Measurements from ENCODE around the gene MT1B.
"Not testable (repeated sequence)": the region's sequence is repeated elsewhere in the genome, so short reads cannot be mapped to it uniquely, and the experiment has no call there.

MT1B gene

GRCh38 chr16:56637814-56638750, 13.6 kb upstream of the MT1B start, which contains the start of gene MT1A:
Gene MT1A, plus strand, starts transcription at chr16:56638666. Its CDS starts 73 bp downstream, at chr16:56638739.
- no peak for DNase-seq (ENCODE audit: low read depth in 2 of 3, low spot score in 2 of 3)

GRCh38 chr16:56639045-56639444, 12.6 kb upstream of the MT1B start:
- DNase-seq (ENCODE audit: low read depth in 2 of 3, low spot score in 2 of 3): no peak

- DNase-seq (ENCODE audit: low read depth in 2 of 3, low spot score in 2 of 3): no peak
Measured at GRCh38 chr16:56640076-56640475, 11.6 kb upstream of the MT1B start.

GRCh38 chr16:56641166-56641565, 10.5 kb upstream of the MT1B start:
- no peak for DNase-seq (ENCODE audit: low read depth in 2 of 3, low spot score in 2 of 3)

DNA sequence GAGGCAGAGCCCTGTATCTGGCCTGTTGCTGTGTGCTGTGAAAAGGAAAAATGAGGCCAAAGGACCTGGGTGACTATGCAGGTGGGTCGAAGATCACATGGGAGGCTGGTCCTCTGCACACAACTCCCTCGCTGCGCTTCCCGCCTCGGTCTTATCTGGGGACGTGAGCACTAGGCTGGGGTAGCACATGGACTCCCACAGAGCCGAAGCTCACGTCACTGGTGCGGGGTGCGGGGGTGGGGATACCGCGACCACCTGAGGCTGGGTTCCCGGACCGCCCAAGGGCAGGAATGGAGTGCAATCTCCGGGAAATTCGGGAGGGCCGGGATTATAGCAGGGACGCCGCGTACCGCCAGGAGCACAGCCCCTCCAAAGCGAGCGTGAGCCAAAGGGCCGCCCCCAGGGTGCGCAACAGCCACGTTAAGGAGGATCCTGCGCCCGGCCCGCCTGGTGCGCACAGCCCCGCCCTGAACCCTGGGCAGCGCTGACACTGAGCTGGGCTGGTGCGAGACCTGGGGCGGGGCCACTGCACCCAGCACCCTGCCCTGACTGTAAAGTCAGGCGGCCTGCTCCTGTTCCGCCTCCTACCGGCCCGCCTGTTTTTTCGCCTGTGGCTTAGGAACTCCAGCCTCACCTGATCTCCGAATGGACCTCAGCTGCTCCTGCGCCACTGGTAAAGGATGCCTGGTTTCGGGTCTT, 8.5 kb upstream of the MT1B start:
- DNase-seq (ENCODE audit: low read depth in 2 of 3, low spot score in 2 of 3): peak in 2 of 3 experiments; percentile 37 to 69

- no peak for DNase-seq (ENCODE audit: low read depth in 2 of 3, low spot score in 2 of 3)
Measured at GRCh38 chr16:56643833-56644232, 7.9 kb upstream of the MT1B start.

DNA sequence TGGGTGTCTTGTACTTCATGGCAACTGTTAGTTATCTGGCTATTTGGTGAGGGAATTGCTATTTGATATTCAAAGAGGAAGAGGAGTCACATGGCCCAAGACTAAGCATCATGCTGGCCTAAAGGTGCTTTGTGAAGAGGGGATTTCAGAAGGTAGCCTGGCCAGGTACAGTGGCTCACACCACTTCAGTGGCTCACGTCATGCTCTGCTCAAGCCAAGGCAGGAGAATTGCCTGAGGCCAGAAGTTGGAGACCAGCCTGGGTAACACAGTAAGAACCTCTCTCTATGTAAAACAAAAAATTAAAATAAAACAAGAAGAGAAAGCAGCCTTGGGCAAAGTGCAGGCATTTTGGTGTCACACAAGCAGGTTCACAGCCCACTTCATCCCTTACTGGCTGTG, 6.4 kb upstream of the MT1B start:
- DNase-seq (ENCODE audit: low read depth in 2 of 3, low spot score in 2 of 3): no peak

- DNase-seq (ENCODE audit: low read depth in 2 of 3, low spot score in 2 of 3): no peak
Measured at GRCh38 chr16:56645838-56646237, 5.8 kb upstream of the MT1B start.

GRCh38 chr16:56647641-56648431, 3.9 kb upstream of the MT1B start:
- DNase-seq (ENCODE audit: low read depth in 2 of 3, low spot score in 2 of 3): no peak

GRCh38 chr16:56649271-56649670, 2.4 kb upstream of the MT1B start:
- no peak for DNase-seq (ENCODE audit: low read depth in 2 of 3, low spot score in 2 of 3)

- no peak for DNase-seq (ENCODE audit: low read depth in 2 of 3, low spot score in 2 of 3)
Measured at GRCh38 chr16:56649820-56650219, 1.9 kb upstream of the MT1B start.

DNA sequence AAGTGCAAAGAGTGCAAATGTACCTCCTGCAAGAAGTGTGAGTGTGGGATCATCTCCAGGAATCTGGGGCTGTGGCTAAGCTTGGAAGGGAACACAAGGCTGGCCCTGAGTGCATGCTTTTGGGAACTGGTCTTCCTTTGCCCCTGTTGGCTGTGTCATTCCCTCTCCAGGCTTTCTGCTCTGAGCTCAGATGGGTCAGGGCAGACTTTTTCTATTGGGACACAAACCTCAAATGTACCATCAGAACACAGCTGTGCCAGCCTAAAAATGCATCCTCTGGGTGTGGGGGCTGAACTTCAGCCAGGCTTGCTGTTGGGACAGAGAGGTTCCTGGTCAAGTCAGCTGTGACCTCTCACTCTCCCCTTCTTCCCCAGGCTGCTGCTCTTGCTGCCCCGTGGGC, 914 bp downstream of the MT1B start:
- no peak for DNase-seq (ENCODE audit: low read depth in 2 of 3, low spot score in 2 of 3)

DNA sequence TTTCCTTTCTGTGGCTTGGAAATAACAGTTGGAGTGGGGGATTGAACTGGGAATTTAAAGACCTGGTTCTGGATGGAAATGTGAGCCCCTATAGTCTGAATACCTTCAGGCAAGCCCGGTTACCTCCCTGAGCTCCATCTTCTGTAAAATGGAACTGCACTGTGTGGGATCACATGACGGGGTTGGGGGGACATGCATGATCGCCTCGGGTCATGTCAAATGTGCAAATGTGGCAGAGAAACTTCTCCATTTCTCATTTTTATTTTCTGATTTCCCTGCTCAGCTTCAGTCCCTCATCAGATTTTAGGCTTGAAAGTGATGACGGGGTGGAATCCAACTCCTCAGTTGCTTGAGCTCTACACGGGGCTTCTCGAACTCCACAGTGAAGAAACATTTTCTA, 1.5 kb downstream of the MT1B start:
- no peak for DNase-seq (ENCODE audit: low read depth in 2 of 3, low spot score in 2 of 3)

DNA sequence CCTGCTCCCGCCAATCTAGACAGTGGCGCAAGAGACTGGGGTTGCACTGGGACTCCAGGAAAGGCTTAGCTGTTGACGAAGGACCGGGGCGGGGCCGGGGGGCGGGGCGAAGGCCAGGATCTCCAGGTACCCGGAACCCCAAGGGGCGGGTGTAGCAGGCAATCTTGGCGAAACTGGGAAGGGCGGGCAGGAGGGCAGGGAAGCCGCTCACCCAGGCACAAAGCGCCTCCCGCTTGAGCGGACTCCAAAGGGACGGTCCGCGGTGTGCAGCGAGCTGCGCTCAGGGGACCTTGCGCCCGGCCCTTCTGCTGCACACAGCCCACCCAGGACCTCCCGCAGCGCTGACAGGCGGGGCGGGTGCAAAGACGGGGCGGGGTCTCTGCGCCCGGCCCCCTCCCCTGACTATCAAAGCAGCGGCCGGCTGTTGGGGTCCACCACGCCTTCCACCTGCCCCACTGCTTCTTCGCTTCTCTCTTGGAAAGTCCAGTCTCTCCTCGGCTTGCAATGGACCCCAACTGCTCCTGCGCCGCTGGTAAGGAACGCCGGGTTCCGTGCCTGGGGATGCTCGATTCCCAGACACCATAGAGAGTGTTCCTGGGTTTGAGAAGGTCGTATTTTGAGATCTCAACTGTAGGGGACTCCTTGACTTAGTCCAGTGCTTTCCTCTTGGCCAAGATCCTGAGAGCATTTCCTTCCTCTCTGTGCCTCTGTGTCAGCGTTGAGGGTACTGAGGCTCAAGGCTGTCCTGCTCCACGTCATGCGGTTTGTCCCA, 6.1 kb downstream of the MT1B start, which contains the start of gene MT1F:
Gene MT1F (plus strand): TSS at position 405 of the 772 bp plus-strand sequence. CDS start 100 bp downstream, at position 505.
- peak in 2 of 3 experiments; percentile 41 to 68 for DNase-seq (ENCODE audit: low read depth in 2 of 3, low spot score in 2 of 3)

DNA sequence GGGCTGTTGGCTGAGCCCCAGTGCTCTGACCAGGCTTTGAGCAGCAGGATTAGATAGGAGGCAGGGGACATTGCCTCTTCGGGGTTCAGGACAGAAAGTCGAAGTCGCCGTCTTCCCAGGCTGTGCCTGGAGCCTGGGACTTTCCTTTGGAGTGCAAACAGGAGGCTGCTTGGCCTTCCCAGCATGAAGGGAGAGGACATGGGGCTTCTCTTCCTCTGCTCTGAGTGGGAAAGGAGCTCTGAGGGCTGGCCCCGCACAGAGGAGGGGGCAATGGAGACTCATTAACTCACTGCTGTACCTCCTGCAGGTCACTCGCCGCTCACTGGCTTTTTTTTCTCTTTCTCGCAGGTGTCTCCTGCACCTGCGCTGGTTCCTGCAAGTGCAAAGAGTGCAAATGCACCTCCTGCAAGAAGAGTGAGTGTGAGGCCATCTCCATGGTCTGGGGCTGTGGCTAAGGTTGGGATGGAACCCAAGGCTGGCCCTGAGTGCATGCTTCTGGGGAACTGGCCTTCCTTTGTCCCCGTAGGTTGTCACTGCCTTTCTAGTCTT, 6.7 kb downstream of the MT1B start:
- DNase-seq (ENCODE audit: low read depth in 2 of 3, low spot score in 2 of 3): no peak

DNA sequence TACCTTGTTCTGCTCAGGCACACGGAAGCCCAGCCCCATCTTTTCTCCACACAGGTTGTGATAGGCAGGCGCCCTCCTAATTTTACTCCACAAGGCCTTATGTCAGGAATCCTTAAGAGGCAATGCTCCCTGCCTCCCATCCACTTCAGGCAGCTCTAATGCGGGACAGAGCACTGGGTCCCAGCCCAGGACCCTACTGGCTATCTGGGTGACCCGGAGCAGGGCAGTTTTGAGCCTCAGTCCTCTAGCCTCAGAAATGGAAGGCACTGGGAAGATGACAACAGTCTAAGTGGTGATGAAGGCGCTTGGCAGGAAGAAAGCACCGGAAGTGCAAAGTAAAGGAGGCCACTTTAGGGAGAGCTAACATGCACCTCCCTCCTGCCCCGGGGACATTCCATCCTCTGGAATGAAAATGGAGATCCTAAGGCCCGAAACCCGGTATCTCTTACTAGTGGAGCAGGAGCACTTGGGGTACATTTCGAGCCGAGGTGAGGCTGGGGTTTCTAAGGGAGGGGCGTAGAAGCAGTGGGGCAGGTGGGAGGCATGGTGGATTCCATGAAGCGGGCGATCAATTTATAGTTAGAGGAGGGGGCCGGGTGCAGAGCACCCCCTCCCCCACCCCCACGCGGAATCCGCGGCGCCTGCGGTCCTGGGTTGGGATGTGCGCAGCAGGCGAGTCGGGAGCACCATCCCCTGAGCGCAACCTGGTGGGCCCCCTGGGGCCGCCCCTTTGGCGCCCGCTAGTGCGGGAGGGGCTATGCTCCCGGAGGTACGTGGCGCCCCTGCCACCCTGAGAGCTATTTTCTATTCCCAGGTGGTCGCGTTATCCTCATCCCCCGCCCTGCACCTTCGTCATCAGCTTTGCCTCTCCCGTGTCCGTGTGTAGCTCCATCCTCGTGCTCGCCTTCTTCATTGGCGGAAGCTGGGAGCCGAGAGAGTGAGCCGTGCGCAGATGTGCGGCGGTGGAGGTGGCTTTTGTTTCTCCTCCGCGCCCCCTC, 11.0 kb downstream of the MT1B start:
- no peak for DNase-seq (ENCODE audit: low read depth in 2 of 3, low spot score in 2 of 3)

DNA sequence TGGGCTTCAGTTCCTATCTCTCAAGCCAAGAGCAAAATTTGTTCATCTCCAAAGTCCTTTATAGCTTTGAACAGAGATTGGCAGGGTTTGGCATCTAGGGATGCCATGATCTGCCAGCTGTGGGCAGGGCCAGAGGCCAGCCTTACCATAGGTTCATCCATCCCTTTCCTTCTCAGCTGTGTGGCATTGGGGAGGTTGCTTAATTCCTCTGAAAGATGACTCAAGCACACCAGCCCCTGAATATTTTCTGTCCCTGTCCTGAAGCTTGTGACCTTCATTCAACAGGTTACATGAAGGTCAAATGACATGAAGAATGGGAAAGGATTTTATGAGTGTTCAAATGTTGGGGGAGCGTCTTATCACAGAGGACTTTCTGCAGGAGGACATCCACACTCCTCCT, 12.8 kb downstream of the MT1B start:
- no peak for DNase-seq (ENCODE audit: low read depth in 2 of 3, low spot score in 2 of 3)

DNA sequence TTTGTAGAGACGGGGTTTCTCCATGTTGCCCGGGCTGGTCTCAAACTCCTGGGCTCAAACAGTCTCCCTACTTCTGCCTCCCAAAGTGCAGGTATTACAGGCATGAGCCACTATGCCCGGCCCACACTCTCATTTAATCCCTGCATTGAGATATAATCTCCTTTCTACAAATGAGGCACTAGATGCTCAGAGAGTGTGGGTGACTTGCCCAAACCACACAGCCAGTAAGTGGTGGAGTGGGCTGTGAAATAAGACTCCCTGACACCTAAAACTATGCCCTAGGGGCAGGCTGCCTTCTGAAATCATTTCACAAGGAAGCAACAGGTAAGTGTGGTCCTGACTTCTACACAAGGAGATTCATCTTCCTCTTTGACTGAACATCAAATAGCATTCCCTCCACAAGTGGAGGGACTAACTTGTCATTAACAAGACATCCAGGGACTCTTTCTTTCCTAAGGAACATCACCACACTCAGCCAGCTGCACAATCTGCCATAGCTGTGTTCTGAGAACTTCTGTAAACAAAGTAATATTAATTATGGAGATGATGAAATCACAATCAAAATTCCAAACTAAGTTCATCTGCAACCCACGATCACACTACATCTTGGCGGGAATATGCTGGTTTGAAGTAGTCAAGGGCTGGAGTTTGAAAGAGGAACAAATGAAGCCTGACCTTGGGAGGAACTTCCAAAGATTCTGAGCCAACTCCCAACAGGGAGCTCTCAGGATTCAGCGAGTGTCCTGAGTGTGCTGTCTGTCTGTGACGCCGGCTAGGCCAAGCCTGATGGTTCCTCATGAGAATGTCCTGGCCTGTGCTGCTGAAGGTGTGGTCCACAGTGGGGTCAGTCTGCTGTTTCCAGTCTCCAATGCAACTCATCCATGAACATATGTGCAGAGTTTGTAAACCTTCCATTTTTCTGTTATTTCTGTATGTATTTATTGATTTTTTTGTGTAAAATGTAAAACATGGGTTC, 13.9 kb downstream of the MT1B start:
- DNase-seq (ENCODE audit: low read depth in 2 of 3, low spot score in 2 of 3): not testable (repeated sequence)

Measured in activated CD8-positive, alpha-beta memory T cell treated with anti-CD3 and anti-CD28 coated beads for 48 hours (primary cell).